GM23338 (cell line): ENCODE measurements around the gene C10orf105. TPM values are rescaled to one million over a fixed set of nuclear protein-coding genes. Genes with fewer than 3 reads are reported as not detected.

Experiments
- ATAC-seq: fragments of 200-7000 bp; cut with Tn5 transposase; 3 replicates; pipeline ENCODE4 v1.9.1; 2020
- DNase-seq: peaks from one replicate; pipeline ENCODE4 v3.0.0-alpha.2; 2015; ENCODE audit warnings: low spot score
- H2AFZ ChIP-seq: fragments of 200-600 bp; sonication (generic); 2 replicates; pipeline ENCODE4 v1.8.0; 2016; ENCODE audit warnings: antibody characterized with exemption, mild to moderate bottlenecking, moderate library complexity
- H3F3A ChIP-seq: fragments of 200-600 bp; sonication (generic); replicated peaks from 2 replicates; pipeline ENCODE4 v1.8.0; 2017; ENCODE audit warnings: antibody characterized with exemption, mixed run types, low read depth
- H3K27ac ChIP-seq: fragments of 200-600 bp; sonication (generic); 2 replicates; pipeline ENCODE4 v1.6.1; 2016; ENCODE audit warnings: low read depth
- H3K27me3 ChIP-seq: fragments of 200-600 bp; sonication (generic); 2 replicates; pipeline ENCODE4 v1.8.0; 2016; ENCODE audit warnings: mild to moderate bottlenecking, mixed run types, moderate library complexity; ENCODE audit not compliant: insufficient read depth
- H3K36me3 ChIP-seq: fragments of 200-600 bp; sonication (generic); 2 replicates; pipeline ENCODE4 v1.8.0; 2016; ENCODE audit warnings: mild to moderate bottlenecking; ENCODE audit not compliant: insufficient read depth
- H3K4me1 ChIP-seq: fragments of 200-600 bp; sonication (generic); 2 replicates; pipeline ENCODE4 v1.8.0; 2016; ENCODE audit warnings: mild to moderate bottlenecking, moderate library complexity; ENCODE audit not compliant: insufficient read depth
- H3K4me2 ChIP-seq: fragments of 200-600 bp; sonication (generic); 2 replicates; pipeline ENCODE4 v1.7.1; 2017; ENCODE audit warnings: mixed run types
- H3K4me3 ChIP-seq: fragments of 200-600 bp; sonication (generic); 2 replicates; pipeline ENCODE4 v1.6.1; 2016; ENCODE audit warnings: mixed run types
- H3K79me2 ChIP-seq: fragments of 200-600 bp; sonication (generic); replicated peaks from 2 replicates; pipeline ENCODE4 v1.8.0; 2017; ENCODE audit warnings: mild to moderate bottlenecking; ENCODE audit not compliant: insufficient read depth
- H3K9me2 ChIP-seq: fragments of 200-600 bp; sonication (generic); 2 replicates; pipeline ENCODE4 v1.8.0; 2017; ENCODE audit not compliant: insufficient read depth
- H4K20me1 ChIP-seq: fragments of 200-600 bp; sonication (generic); replicated peaks from 2 replicates; pipeline ENCODE4 v1.8.0; 2017; ENCODE audit warnings: mild to moderate bottlenecking; ENCODE audit not compliant: insufficient read depth
- H3K27ac Mint-ChIP-seq: 2 replicates; pipeline ENCODE4 v1.8.0; 2020; ENCODE audit warnings: inconsistent platforms, mild to moderate bottlenecking, moderate library complexity, mixed read lengths
- H3K27me3 Mint-ChIP-seq: 3 replicates; pipeline ENCODE4 v1.8.0; 2022; ENCODE audit warnings: low read depth, mild to moderate bottlenecking, moderate library complexity, mixed read lengths, inconsistent platforms; ENCODE audit not compliant: insufficient read depth, poor library complexity
- H3K36me3 Mint-ChIP-seq: 3 replicates; pipeline ENCODE4 v1.8.0; 2021; ENCODE audit warnings: low read depth, mild to moderate bottlenecking, inconsistent platforms, moderate library complexity, mixed read lengths
- H3K4me1 Mint-ChIP-seq: 3 replicates; pipeline ENCODE4 v1.8.0; 2020; ENCODE audit warnings: mild to moderate bottlenecking, inconsistent platforms, mixed read lengths
- H3K4me3 Mint-ChIP-seq: 3 replicates; pipeline ENCODE4 v1.8.0; 2021; ENCODE audit warnings: moderate library complexity, mild to moderate bottlenecking, inconsistent platforms, mixed read lengths
- H3K9me3 Mint-ChIP-seq: 3 replicates; pipeline ENCODE4 v1.8.0; 2020; ENCODE audit warnings: moderate library complexity, mild to moderate bottlenecking, inconsistent platforms, mixed read lengths
- CREB1 ChIP-seq: fragments of 250-450 bp; sonication (Bioruptor Pico); IDR thresholded peaks from 2 replicates; pipeline ENCODE4 v1.5.0; 2020; ENCODE audit warnings: low read depth, mild to moderate bottlenecking, moderate library complexity
- EZH2 ChIP-seq: fragments of 200-600 bp; sonication (generic); IDR thresholded peaks from one replicate; pipeline ENCODE4 v1.8.0; 2017; ENCODE audit warnings: antibody characterized with exemption, mild to moderate bottlenecking, low read depth; ENCODE audit not compliant: unreplicated experiment
- EZH2phosphoT487 ChIP-seq: fragments of 200-600 bp; sonication (generic); IDR thresholded peaks from one replicate; pipeline ENCODE4 v1.8.1; 2018; ENCODE audit warnings: antibody characterized with exemption; ENCODE audit not compliant: unreplicated experiment
- JUNB ChIP-seq: IDR thresholded peaks from one replicate; pipeline ENCODE4 v1.6.1; 2016; ENCODE audit warnings: antibody characterized with exemption; ENCODE audit not compliant: unreplicated experiment
- NANOG ChIP-seq: IDR thresholded peaks from 2 replicates; pipeline ENCODE4 v1.6.1; 2016; ENCODE audit warnings: antibody characterized with exemption, borderline replicate concordance
- ZNF114 ChIP-seq: fragments of 250-450 bp; sonication (Bioruptor Pico); IDR thresholded peaks from 2 replicates; pipeline ENCODE4 v1.5.0; 2020; ENCODE audit warnings: mild to moderate bottlenecking, moderate library complexity
- ZNF462 ChIP-seq: fragments of 250-450 bp; sonication (Bioruptor Pico); IDR thresholded peaks from 2 replicates; pipeline ENCODE4 v1.5.0; 2020; ENCODE audit warnings: mild to moderate bottlenecking, moderate library complexity
- polyA plus RNA-seq: library from polyadenylated mRNA; unstranded; fragments of >200 nt; fragmentation: Nextera tagmentation; extraction: Ambion mirVana; gene quantifications from 2 replicates; pipeline ENCODE4 v1.2.1, GENCODE V29; 2016
- total RNA-seq: library from RNA; depleted of rRNA; stranded (reverse); fragments of >200 nt; shearing (Covaris generic); gene quantifications from 2 replicates; pipeline ENCODE4 v1.2.3, GENCODE V29; 2014
- TF ChIP-seq, protein P1 (sequence below), 2 experiments: fragments of 200-600 bp in 1 of 2; sonication (generic) in 1 of 2; conservative IDR thresholded peaks; 2 replicates each; pipeline versions ENCODE4 v1.5.1 to v1.6.1; 2016 to 2017; ENCODE audit warnings: antibody characterized with exemption in 2 of 2, low read depth in 2 of 2, mild to moderate bottlenecking in 2 of 2, moderate library complexity in 1 of 2

C10orf105 gene
- total and polyA plus RNA-seq, 2 experiments from 2014 or later, result 0.15 to 0.17 TPM

GRCh38 chr10:71757399-71757922 is 37.9 kb upstream of the C10orf105 start (continued):
- no peak for TF ChIP-seq CREB1 (CRISPR knock-in tag)
- TF ChIP-seq, protein P1, sequence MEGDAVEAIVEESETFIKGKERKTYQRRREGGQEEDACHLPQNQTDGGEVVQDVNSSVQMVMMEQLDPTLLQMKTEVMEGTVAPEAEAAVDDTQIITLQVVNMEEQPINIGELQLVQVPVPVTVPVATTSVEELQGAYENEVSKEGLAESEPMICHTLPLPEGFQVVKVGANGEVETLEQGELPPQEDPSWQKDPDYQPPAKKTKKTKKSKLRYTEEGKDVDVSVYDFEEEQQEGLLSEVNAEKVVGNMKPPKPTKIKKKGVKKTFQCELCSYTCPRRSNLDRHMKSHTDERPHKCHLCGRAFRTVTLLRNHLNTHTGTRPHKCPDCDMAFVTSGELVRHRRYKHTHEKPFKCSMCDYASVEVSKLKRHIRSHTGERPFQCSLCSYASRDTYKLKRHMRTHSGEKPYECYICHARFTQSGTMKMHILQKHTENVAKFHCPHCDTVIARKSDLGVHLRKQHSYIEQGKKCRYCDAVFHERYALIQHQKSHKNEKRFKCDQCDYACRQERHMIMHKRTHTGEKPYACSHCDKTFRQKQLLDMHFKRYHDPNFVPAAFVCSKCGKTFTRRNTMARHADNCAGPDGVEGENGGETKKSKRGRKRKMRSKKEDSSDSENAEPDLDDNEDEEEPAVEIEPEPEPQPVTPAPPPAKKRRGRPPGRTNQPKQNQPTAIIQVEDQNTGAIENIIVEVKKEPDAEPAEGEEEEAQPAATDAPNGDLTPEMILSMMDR (conservative IDR thresholded peaks at IDR 0.05; ENCODE audit: low read depth in 2 of 2), result no peak
- no peak for TF ChIP-seq NANOG

- H3K4me1 ChIP-seq, result peaks cover 5% of the 10 kb centered on the region; the same call in 1 of the 2 replicates
- H3K27me3 Mint-ChIP-seq, result peaks cover 16% of the 10 kb centered on the region
- peak overlapping the region; percentile 52; the same call in 1 of the 2 replicates for H2AFZ ChIP-seq
- H3K27ac Mint-ChIP-seq, result no peak overlapping the region
- no peaks in the 10 kb centered on the region for H3K36me3 ChIP-seq
- TF ChIP-seq EZH2phosphoT487 (no peak), ZNF114 (CRISPR knock-in tag) (no peak), EZH2 (no peak), JUNB (no peak), ZNF462 (CRISPR knock-in tag) (no peak)
- no peaks in the 10 kb centered on the region for H3K9me2 ChIP-seq
- no peak overlapping the region for H3K4me2 ChIP-seq
- H3K4me3 ChIP-seq, result no peak overlapping the region
- H3K9me3 Mint-ChIP-seq, result no peaks in the 10 kb centered on the region
- H3F3A ChIP-seq, result no peaks in the 10 kb centered on the region
- H3K4me3 Mint-ChIP-seq, result no peak overlapping the region
- ATAC-seq (no peak), DNase-seq (no peak)
- no peaks in the 10 kb centered on the region for H3K27me3 ChIP-seq
- H3K36me3 Mint-ChIP-seq, result no peaks in the 10 kb centered on the region
- no peaks in the 10 kb centered on the region for H3K79me2 ChIP-seq
- H3K4me1 Mint-ChIP-seq, result peaks cover 24% of the 10 kb centered on the region
- H4K20me1 ChIP-seq, result no peaks in the 10 kb centered on the region
- no peak overlapping the region for H3K27ac ChIP-seq
Observed at GRCh38 chr10:71756311-71757191, 37.0 kb upstream of the C10orf105 start.
